ENCODE results near the gene UQCC5.

The UQCC5 gene

GRCh38 chr3:52546111-52546901 is 9.9 kb downstream of the UQCC5 start:
- Histone ChIP-seq H3K4me1 (ENCODE audit: control insufficient read depth, insufficient read depth, low read length) (no peaks in the 10 kb centered on the region), H3K9me3 (ENCODE audit: control insufficient read depth, insufficient read depth, low read depth, low read length) (no peaks in the 10 kb centered on the region), H3K27ac (ENCODE audit: extremely low read depth, low read depth, low read length) (no peak overlapping the region), H3K36me3 (ENCODE audit: control insufficient read depth in 2 of 2, insufficient read depth in 1 of 2, low read length in 2 of 2) (peaks cover 10 to 59% of the 10 kb centered on the region in 2 experiments), H3K4me3 (ENCODE audit: low read depth, low read length) (no peak overlapping the region)
- CTCF ChIA-PET, result no interaction called here
- POLR2A ChIA-PET, result interaction anchor here (1.5 kb wide), 1 partner anchor 10 kb away, joined by 4 read pairs; the partner anchor contains the start of gene UQCC5
- TF ChIP-seq ZNF214 (tag by site-specific recombination; IDR thresholded peaks at IDR 0.05; ENCODE audit: borderline replicate concordance) (no peak), ZXDB (tag by site-specific recombination; IDR thresholded peaks at IDR 0.05) (no peak), ZNF514 (tag by site-specific recombination; IDR thresholded peaks at IDR 0.05) (no peak), BCL6B (tag by site-specific recombination; IDR thresholded peaks at IDR 0.05) (no peak), PRDM10 (tag by site-specific recombination; IDR thresholded peaks at IDR 0.05) (no peak), ZNF391 (tag by site-specific recombination; IDR thresholded peaks at IDR 0.05; ENCODE audit: borderline replicate concordance, low read depth) (no peak), ZNF629 (tag by site-specific recombination; IDR thresholded peaks at IDR 0.05) (no peak), ZBTB8A (tag by site-specific recombination; IDR thresholded peaks at IDR 0.05) (no peak), ZNF837 (tag by site-specific recombination; IDR thresholded peaks at IDR 0.05) (no peak), ZNF585B (tag by site-specific recombination; IDR thresholded peaks at IDR 0.05) (no peak), ZNF549 (tag by site-specific recombination; IDR thresholded peaks at IDR 0.05) (no peak), KLF16 (tag by site-specific recombination; IDR thresholded peaks at IDR 0.05) (no peak), ZNF433 (tag by site-specific recombination; IDR thresholded peaks at IDR 0.05; ENCODE audit: low read depth) (no peak)

GRCh38 chr3:52547143-52547542 is 10.7 kb downstream of the UQCC5 start:
- ChIA-PET CTCF (no interaction called here), POLR2A (interaction anchor here (1.5 kb wide), 1 partner anchor 11 kb away, joined by 4 read pairs; the partner anchor contains the start of gene UQCC5)
- Histone ChIP-seq H3K36me3 (ENCODE audit: control insufficient read depth in 2 of 2, insufficient read depth in 1 of 2, low read length in 2 of 2) (peaks cover 10 to 62% of the 10 kb centered on the region in 2 experiments), H3K9me3 (ENCODE audit: control insufficient read depth, insufficient read depth, low read depth, low read length) (no peaks in the 10 kb centered on the region), H3K27ac (ENCODE audit: extremely low read depth, low read depth, low read length) (no peak overlapping the region), H3K4me3 (ENCODE audit: low read depth, low read length) (no peak overlapping the region), H3K4me1 (ENCODE audit: control insufficient read depth, insufficient read depth, low read length) (no peaks in the 10 kb centered on the region)
- TF ChIP-seq ZNF658 (tag by site-specific recombination; IDR thresholded peaks at IDR 0.05), result no peak
- TF ChIP-seq ZNF433 (tag by site-specific recombination; IDR thresholded peaks at IDR 0.05; ENCODE audit: low read depth), result no peak
- no peak for TF ChIP-seq ELK4 (IDR thresholded peaks at IDR 0.05; ENCODE audit: borderline replicate concordance, low read depth, low read length)
- no peak for TF ChIP-seq ZBTB49 (tag by site-specific recombination; IDR thresholded peaks at IDR 0.05; ENCODE audit: low read depth)
- TF ChIP-seq BCL11B (tag by site-specific recombination; IDR thresholded peaks at IDR 0.05; ENCODE audit: low read depth), result no peak
- no peak for TF ChIP-seq ZNF560 (tag by site-specific recombination; IDR thresholded peaks at IDR 0.05; ENCODE audit: borderline replicate concordance)
- TF ChIP-seq ZNF362 (tag by site-specific recombination; IDR thresholded peaks at IDR 0.05), result no peak
- no peak for TF ChIP-seq INSM2 (tag by site-specific recombination; IDR thresholded peaks at IDR 0.05)
- TF ChIP-seq WT1 (tag by site-specific recombination; IDR thresholded peaks at IDR 0.05), result no peak
